ENCODE measurements around the gene DEGS1. TPM values are rescaled to one million over a fixed set of nuclear protein-coding genes. Genes with fewer than 3 reads are reported as not detected.

The DEGS1 gene
- total and polyA plus RNA-seq, 12 donors, result 33.1 to 79.4 (median 35.7) TPM

DNA sequence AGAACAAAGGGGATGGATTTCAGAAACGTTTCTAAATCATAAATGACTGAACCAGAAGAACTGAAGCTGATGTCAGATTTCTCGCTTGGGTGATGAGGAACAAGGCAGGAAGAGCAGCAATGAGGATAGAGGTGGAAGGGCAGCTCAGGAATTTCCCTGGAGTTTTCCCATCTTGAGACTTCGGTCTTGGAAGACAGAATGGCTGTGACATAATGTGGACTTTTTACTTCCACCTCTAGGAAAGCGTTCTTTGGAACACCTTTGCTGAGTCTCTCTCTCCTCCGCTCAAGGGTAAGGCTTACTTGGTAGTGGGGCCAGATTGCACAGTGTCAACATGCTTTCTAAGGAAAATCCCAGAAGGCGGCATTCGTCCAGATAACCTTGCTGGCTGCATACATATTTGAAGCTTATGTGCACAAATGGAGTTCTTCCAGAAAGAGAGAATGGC is 36.6 kb downstream of the DEGS1 start:
- TF ChIP-seq, protein P1, sequence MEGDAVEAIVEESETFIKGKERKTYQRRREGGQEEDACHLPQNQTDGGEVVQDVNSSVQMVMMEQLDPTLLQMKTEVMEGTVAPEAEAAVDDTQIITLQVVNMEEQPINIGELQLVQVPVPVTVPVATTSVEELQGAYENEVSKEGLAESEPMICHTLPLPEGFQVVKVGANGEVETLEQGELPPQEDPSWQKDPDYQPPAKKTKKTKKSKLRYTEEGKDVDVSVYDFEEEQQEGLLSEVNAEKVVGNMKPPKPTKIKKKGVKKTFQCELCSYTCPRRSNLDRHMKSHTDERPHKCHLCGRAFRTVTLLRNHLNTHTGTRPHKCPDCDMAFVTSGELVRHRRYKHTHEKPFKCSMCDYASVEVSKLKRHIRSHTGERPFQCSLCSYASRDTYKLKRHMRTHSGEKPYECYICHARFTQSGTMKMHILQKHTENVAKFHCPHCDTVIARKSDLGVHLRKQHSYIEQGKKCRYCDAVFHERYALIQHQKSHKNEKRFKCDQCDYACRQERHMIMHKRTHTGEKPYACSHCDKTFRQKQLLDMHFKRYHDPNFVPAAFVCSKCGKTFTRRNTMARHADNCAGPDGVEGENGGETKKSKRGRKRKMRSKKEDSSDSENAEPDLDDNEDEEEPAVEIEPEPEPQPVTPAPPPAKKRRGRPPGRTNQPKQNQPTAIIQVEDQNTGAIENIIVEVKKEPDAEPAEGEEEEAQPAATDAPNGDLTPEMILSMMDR (IDR thresholded peaks at IDR 0.05), result no peak
- 61 to 66% methylated on average over 7 of the region's 7 CpGs for WGBS, 2 donors
- DNase-seq, result no peak

DNA sequence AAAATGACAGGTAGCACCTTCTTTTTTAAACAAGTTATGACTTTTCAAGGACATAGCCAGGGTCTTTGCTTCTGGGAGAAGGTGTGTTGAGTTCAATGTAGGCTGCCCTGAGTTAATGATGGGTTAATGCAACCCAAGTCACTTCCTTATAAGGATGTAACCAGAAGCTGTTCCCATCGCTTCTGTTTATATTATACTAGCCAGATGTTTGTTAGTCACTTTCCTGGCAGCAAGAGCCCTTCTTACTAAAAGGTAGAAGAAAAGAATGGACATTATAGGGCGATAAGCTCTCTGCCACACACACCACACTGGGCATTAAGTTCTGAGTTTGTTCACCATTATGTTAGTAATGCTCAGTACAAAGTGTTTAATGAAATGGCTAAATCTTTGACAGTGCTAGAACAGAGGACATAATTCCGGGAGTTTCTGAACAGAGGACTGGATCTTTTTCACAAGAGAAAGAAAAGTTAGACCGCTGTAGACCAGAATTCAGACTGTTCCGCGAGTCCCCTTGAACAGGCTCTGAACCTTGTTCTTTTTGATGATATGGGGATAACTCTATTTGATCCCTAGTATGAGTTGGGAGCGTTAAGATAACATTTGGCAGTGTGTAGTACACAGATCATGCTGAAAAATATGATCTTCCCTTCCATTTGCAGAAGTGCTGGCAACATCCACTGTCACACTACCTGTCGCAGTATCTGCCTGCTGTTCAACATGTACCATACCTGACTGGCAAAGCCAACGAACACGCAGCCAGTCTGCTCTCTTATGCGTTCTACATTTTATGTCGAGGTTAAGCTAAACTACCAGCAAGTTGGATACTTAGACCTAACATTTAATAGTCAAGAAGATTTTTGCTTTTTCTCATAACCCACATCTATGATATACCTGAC is 41.0 kb downstream of the DEGS1 start:
- peaks cover 0 to 16% (median 7%) of the 10 kb centered on the region in 9 donors for H3K4me1 ChIP-seq
- no peaks in the 10 kb centered on the region for H3K9me3 ChIP-seq
- H3K27me3 ChIP-seq, result no peaks in the 10 kb centered on the region
- H3K27ac ChIP-seq, result no peak overlapping the region
- ATAC-seq (peak in 4 of 8 donors; percentile 21 to 52 (median 34)), DNase-seq (no peak)
- WGBS, 2 donors, result 76 to 79% methylated on average over 12 of the region's 12 CpGs
- intact Hi-C loops (cut with DNase I), result no loop called here
- H3K36me3 ChIP-seq, result peaks cover 0 to 31% (median 6%) of the 10 kb centered on the region in 9 donors
- TF ChIP-seq, protein P1 (IDR thresholded peaks at IDR 0.05), result no peak
- H3K4me3 ChIP-seq, result no peak overlapping the region

More for the DNA sequence above, 36.6 kb downstream of the DEGS1 start:
- Histone ChIP-seq H3K4me3 (no peak overlapping the region), H3K9me3 (no peaks in the 10 kb centered on the region), H3K27ac (no peak overlapping the region), H3K36me3 (no peaks in the 10 kb centered on the region), H3K27me3 (no peaks in the 10 kb centered on the region), H3K4me1 (peaks cover 0 to 24% (median 7%) of the 10 kb centered on the region in 9 donors)
- intact Hi-C loops (cut with DNase I), result no loop called here
- ATAC-seq, result no peak

DNA sequence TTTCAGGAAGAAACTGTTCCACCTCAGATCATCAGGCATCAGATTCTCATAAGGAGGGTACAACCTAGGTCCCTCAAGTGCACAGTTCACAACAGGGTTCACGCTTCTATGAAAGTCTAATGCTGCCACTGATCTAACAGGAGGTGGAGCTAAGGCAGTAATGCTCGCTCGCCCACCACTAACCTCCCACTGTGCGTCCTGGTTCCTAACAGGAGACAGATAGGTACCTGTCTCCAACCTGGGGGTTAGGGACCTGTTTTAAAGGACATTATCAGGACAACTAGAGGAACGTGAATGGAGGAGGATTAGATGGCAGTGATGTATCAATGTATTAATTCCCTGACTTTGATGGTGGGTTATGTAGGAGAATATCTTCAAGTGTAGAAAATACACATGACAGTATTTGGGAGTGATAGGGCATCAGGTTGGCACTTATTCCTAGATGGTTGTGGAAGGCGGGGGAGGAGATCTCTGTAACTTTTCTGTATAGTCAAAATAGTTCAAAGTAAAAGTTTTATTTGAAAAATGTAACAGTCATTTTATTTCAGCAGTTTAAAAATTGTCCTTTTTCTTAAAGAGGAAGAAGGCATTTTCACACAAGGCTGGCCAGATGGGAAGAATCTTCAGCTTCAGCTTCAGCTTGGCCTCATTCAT is 43.9 kb downstream of the DEGS1 start:
- Histone ChIP-seq H3K36me3 (peaks cover 0 to 60% (median 27%) of the 10 kb centered on the region in 9 donors), H3K4me1 (peaks cover 0 to 16% (median 7%) of the 10 kb centered on the region in 9 donors), H3K27me3 (no peaks in the 10 kb centered on the region), H3K9me3 (no peaks in the 10 kb centered on the region), H3K27ac (no peak overlapping the region), H3K4me3 (no peak overlapping the region)
- WGBS, 2 donors, result 89 to 90% methylated on average over 6 of the region's 6 CpGs
- TF ChIP-seq, protein P1 (IDR thresholded peaks at IDR 0.05), result no peak
- no peak for ATAC-seq
- no peak for DNase-seq
- intact Hi-C loops (cut with DNase I), result no loop called here

DNA sequence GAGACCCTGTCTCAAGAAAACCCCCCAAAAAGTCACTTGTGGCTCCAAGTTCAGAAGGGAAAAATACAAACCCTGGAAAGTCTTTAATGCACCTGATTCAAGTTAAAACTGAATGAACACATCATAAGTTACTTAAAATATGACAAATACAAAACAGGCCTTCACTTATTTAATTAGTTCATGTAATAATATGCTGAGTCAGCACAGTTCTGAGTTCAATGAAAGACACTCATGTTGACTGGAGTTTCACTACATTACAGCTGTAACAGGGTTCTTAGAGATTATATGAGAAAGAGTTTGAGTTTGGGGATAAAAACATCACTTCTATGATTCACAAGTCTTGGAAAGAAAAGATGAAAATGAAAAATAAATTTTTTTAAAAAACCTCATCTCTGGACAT is 51.0 kb downstream of the DEGS1 start:
- Histone ChIP-seq H3K27me3 (no peaks in the 10 kb centered on the region), H3K4me3 (no peak overlapping the region), H3K9me3 (no peaks in the 10 kb centered on the region), H3K27ac (no peak overlapping the region), H3K4me1 (peaks cover 0 to 8% (median 0%) of the 10 kb centered on the region in 9 donors), H3K36me3 (peaks cover 0 to 92% (median 26%) of the 10 kb centered on the region in 9 donors)
- DNase-seq (no peak), ATAC-seq (no peak)
- TF ChIP-seq, protein P1 (IDR thresholded peaks at IDR 0.05), result no peak
- intact Hi-C loops (cut with DNase I), result no loop called here
